GM18498 (cell line): ENCODE measurements around the gene UCP2.

Source experiments
- ATAC-seq: cut with Tn5 transposase; IDR thresholded peaks from one replicate; pipeline ENCODE4 v1.9.1; 2021; ENCODE audit warnings: mild to moderate bottlenecking, moderate library complexity; ENCODE audit not compliant: unreplicated experiment

The UCP2 gene

GRCh38 chr11:74010306-74011300, 28.0 kb upstream of the UCP2 start:
- ATAC-seq = no peak

- ATAC-seq = no peak
Measured at GRCh38 chr11:74009675-74010305, 27.1 kb upstream of the UCP2 start.

- ATAC-seq = no peak
Measured at GRCh38 chr11:74009230-74009547, 26.5 kb upstream of the UCP2 start.

GRCh38 chr11:74008373-74009229, 26.0 kb upstream of the UCP2 start, which contains the start of gene UCP3:
TSS of gene UCP3 (minus strand) at chr11:74009085. CDS start at chr11:74007042, 2,043 bp downstream.
- no peak for ATAC-seq

- no peak for ATAC-seq
Measured at GRCh38 chr11:74007691-74008372, 25.2 kb upstream of the UCP2 start.

- ATAC-seq = no peak
Measured at GRCh38 chr11:74006743-74007304, 24.2 kb upstream of the UCP2 start.

- ATAC-seq = no peak
Measured at GRCh38 chr11:74005721-74006517, 23.3 kb upstream of the UCP2 start.

- no peak for ATAC-seq
Measured at GRCh38 chr11:74004759-74005615, 22.3 kb upstream of the UCP2 start.

- ATAC-seq = no peak
Measured at GRCh38 chr11:74004046-74004695, 21.5 kb upstream of the UCP2 start.

- no peak for ATAC-seq
Measured at GRCh38 chr11:74002832-74003231, 20.2 kb upstream of the UCP2 start.

GRCh38 chr11:74001822-74002286, 19.2 kb upstream of the UCP2 start:
- ATAC-seq = no peak

GRCh38 chr11:74000307-74001133, 17.9 kb upstream of the UCP2 start:
- ATAC-seq = no peak

- no peak for ATAC-seq
Measured at GRCh38 chr11:73999581-74000306, 17.1 kb upstream of the UCP2 start.

GRCh38 chr11:73998846-73999575, 16.4 kb upstream of the UCP2 start:
- no peak for ATAC-seq

- no peak for ATAC-seq
Measured at GRCh38 chr11:73997120-73997770, 14.6 kb upstream of the UCP2 start.
